Testis (tissue), 2 donors: Measurements from ENCODE around the gene LRMDA.

Source experiments
- POLR2A ChIP-seq: fragments of 450-650 bp; IDR thresholded peaks from one replicate; pipeline ENCODE4 v1.6.1; 2017; ENCODE audit warnings: antibody characterized with exemption, mild to moderate bottlenecking, moderate library complexity
- TF ChIP-seq, protein P1 (sequence below), 3 experiments: fragments of 450-650 bp in 2 of 3; fragments of 200-600 bp in 1 of 3; sonication (generic) in 1 of 3; IDR thresholded peaks; one replicate each; pipeline ENCODE4 v1.5.1; 2016 to 2019; ENCODE audit warnings: antibody characterized with exemption in 3 of 3, mild to moderate bottlenecking in 2 of 3, moderate library complexity in 1 of 3

DNA sequence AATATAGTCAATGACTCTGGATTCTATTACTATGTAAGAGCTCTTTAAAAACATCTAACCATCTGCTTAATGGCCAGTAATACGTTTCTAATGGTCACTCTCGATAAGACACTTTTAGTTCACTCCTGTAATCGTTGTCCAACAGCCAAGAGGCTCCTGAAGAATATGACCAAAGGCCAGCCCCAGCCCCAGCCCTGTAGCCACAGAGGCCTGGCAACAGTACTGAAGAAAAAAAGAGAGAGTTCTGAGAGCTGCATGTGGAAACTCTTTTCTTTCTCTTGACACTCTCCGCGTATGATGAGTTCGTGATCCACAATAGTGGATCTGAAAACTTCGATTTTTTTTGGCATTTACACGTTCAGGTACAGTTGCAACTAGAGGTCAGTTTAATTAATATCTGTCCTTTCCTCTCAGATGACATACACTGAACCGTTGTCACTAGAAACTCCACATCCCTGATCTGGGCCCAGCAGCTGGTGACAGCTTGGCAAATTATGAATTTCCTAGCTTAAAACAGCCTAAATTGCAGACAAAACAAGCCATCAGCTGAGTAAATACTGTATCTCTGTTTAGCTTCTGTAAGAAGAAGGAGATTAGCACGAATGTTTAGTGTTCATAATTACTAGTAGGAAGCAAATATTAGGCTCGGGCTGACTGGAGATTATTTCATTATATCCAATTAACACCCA lies 456.7 kb downstream of the LRMDA start:
- TF ChIP-seq, protein P1, sequence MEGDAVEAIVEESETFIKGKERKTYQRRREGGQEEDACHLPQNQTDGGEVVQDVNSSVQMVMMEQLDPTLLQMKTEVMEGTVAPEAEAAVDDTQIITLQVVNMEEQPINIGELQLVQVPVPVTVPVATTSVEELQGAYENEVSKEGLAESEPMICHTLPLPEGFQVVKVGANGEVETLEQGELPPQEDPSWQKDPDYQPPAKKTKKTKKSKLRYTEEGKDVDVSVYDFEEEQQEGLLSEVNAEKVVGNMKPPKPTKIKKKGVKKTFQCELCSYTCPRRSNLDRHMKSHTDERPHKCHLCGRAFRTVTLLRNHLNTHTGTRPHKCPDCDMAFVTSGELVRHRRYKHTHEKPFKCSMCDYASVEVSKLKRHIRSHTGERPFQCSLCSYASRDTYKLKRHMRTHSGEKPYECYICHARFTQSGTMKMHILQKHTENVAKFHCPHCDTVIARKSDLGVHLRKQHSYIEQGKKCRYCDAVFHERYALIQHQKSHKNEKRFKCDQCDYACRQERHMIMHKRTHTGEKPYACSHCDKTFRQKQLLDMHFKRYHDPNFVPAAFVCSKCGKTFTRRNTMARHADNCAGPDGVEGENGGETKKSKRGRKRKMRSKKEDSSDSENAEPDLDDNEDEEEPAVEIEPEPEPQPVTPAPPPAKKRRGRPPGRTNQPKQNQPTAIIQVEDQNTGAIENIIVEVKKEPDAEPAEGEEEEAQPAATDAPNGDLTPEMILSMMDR (IDR thresholded peaks at IDR 0.05): no peak
- no peak for TF ChIP-seq POLR2A
